Left lung (tissue), 14 donors: ENCODE results near the gene CXCR1. TPM values are rescaled to one million over a fixed set of nuclear protein-coding genes. Genes with fewer than 3 reads are reported as not detected.

Experiments used
- ATAC-seq: fragments of 200-7000 bp; cut with Tn5 transposase; one replicate; pipeline ENCODE4 v1.9.1; 2020; ENCODE audit warnings: moderate library complexity
- DNase-seq, 4 donors: peaks; one replicate each; pipeline ENCODE4 v3.0.0-alpha.2; 2013 to 2020
- H3K27ac ChIP-seq, 2 donors: fragments of 200-600 bp; sonication (generic) in 1 of 2; one replicate each; pipeline versions ENCODE4 v1.5.0 to v1.8.0; 2020 to 2021
- H3K27me3 ChIP-seq, 2 donors: fragments of 200-600 bp; sonication (generic) in 1 of 2; one replicate each; pipeline versions ENCODE4 v1.5.0 to v1.8.0; 2020 to 2021
- H3K36me3 ChIP-seq, 2 donors: fragments of 200-600 bp; sonication (generic) in 1 of 2; one replicate each; pipeline versions ENCODE4 v1.5.0 to v1.8.0; 2020 to 2021
- H3K4me1 ChIP-seq, 2 donors: fragments of 200-600 bp; one replicate each; pipeline ENCODE4 v1.8.0; 2021
- H3K4me3 ChIP-seq, 2 donors: fragments of 200-600 bp; sonication (generic) in 1 of 2; one replicate each; pipeline versions ENCODE4 v1.5.0 to v1.8.0; 2020 to 2021; ENCODE audit warnings: mild to moderate bottlenecking in 1 of 2
- H3K9me3 ChIP-seq, 2 donors: fragments of 200-600 bp; sonication (generic) in 1 of 2; one replicate each; pipeline versions ENCODE4 v1.5.0 to v1.8.0; 2020 to 2021
- intact Hi-C, 2 donors: fragments of 100-400 bp; cut with DNase I; formaldehyde crosslinking; loops; one replicate each; pipeline versions ENCODE4 v1.11.2 to v1.14.2; 2022
- long read RNA-seq, 12 donors: library from polyadenylated mRNA in 2 of 12; unstranded in 2 of 12; transcript quantifications; one replicate each; pipeline ENCODE4 v2.0.0 and lab custom pipeline, GENCODE V29; 2019 to 2026
- polyA plus RNA-seq, 6 donors: library from polyadenylated mRNA; unstranded; fragments of 120-200 nt; gene quantifications; one replicate each; pipeline ENCODE4 v1.2.1, GENCODE V29; 2013; ENCODE audit not compliant: insufficient read length in 6 of 6
- total RNA-seq, 2 donors: library from RNA; stranded (reverse); fragmentation: NEBNext Ultra II Directional; extraction: Animal tissue kit (Norgen Biotek cat#: 25700); gene quantifications; one replicate each; pipeline ENCODE4 v1.2.1, GENCODE V29; 2021
- TF ChIP-seq, protein P1 (sequence below), 2 donors: fragments of 200-600 bp; sonication (generic) in 1 of 2; IDR thresholded peaks; one replicate each; pipeline versions ENCODE4 v1.5.0 to v1.8.0; 2021; ENCODE audit warnings: antibody characterized with exemption in 2 of 2
- donor health status: DM: no; HTN: yes; CAD: no.
- donor health status: DM: no; HTN: no; CAD: no.

Gene CXCR1
- total RNA-seq, result 10 to 100 TPM in 1 of 2 donors, 1 to 10 TPM in 1; 1.7 to 21.0 TPM
- under 1 TPM in 5 of 6 donors, not detected in 1; 0.06 to 0.18 (median 0.07) TPM for polyA plus RNA-seq
- long read RNA-seq, donor 1, result 0 reads
- long read RNA-seq, donor 2, partial matches to known transcripts, result 326 of 613 reads
- long read RNA-seq, donor 2, other reads (novel, unspliced or antisense), result 287 of 613 reads
- long read RNA-seq, donor 3, result 0 reads
- long read RNA-seq, donor 4, partial matches to known transcripts, result 0 of 2 reads
- long read RNA-seq, donor 4, other reads (novel, unspliced or antisense), result 0 of 2 reads
- long read RNA-seq, donor 5, result 0 reads
- long read RNA-seq, donor 6, result 0 reads
- long read RNA-seq, donor 7, result 0 reads
- long read RNA-seq, donor 8, result 0 reads
- long read RNA-seq, donor 9, result 0 reads
- long read RNA-seq, donor 10, transcript CXCR1-201 (2 exons, 2,488 nt), result major isoform, 7 of 8 reads
- long read RNA-seq, donor 10, partial matches to known transcripts, result 0 of 8 reads
- long read RNA-seq, donor 10, other reads (novel, unspliced or antisense), result 1 of 8 reads
- long read RNA-seq, donor 11, result 0 reads
- long read RNA-seq, donor 12, result 0 reads

DNA sequence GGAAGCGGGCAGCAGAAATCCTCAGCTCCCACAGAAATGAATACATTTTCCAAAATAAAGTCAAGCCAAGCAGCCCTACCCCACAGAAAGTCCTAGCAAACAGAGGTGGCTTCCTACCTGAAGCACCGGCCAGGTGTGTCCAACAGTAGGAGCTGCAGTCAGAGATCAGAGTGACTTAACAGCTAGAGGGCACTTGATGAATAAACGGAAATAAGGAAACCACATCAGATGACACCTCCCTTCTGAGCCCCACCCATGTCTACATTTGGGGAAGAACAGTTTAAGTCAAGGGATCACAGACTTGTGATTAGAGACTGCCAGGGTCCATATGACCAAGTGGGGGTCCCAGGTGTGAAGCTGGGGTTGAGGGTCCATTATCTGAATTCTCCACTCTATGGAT lies at the start of gene CXCR1:
Gene CXCR1 (minus strand): TSS at position 172 of the 400 bp plus-strand sequence. CDS start 1,751 bp downstream, outside the sequence.
- ATAC-seq (peak; percentile 74), DNase-seq (no peak)
- H3K27me3 ChIP-seq, result no peaks in the 10 kb centered on the region
- peaks cover 0 to 30% of the 10 kb centered on the region in 2 donors for H3K4me1 ChIP-seq
- TF ChIP-seq, protein P1, sequence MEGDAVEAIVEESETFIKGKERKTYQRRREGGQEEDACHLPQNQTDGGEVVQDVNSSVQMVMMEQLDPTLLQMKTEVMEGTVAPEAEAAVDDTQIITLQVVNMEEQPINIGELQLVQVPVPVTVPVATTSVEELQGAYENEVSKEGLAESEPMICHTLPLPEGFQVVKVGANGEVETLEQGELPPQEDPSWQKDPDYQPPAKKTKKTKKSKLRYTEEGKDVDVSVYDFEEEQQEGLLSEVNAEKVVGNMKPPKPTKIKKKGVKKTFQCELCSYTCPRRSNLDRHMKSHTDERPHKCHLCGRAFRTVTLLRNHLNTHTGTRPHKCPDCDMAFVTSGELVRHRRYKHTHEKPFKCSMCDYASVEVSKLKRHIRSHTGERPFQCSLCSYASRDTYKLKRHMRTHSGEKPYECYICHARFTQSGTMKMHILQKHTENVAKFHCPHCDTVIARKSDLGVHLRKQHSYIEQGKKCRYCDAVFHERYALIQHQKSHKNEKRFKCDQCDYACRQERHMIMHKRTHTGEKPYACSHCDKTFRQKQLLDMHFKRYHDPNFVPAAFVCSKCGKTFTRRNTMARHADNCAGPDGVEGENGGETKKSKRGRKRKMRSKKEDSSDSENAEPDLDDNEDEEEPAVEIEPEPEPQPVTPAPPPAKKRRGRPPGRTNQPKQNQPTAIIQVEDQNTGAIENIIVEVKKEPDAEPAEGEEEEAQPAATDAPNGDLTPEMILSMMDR (IDR thresholded peaks at IDR 0.05), result no peak
- peak within 1 kb of the TSS in 1 of 2 donors; percentile 62 for H3K27ac ChIP-seq
- peak within 1 kb of the TSS in 1 of 2 donors; percentile 34 for H3K4me3 ChIP-seq
- intact Hi-C loops, result no loop called here
- no peaks in the 10 kb centered on the region for H3K9me3 ChIP-seq
- peaks cover 0 to 16% of the 10 kb centered on the region in 2 donors for H3K36me3 ChIP-seq

DNA sequence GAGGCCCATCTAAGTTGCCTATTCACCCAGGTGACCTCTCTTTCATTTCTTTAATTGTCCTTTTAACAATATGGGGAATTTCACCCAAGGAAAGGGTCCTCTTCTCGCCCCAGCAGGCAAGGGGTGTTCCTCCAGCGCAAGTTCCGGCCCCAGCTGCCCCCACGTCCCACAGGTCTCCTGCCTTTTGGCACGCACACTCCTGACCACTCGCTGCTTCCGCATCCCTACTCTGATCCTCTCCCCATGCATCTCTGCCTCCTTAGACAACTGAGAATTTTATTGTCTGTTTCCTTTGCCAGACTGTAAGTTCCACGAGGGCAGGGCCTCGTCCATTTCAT lies 49.5 kb upstream of the CXCR1 start:
- ATAC-seq (no peak), DNase-seq (no peak)
- peak overlapping the region; percentile 95 to 96 for H3K27ac ChIP-seq
- H3K4me3 ChIP-seq, result peak overlapping the region; percentile 91 to 98
- TF ChIP-seq, protein P1 (IDR thresholded peaks at IDR 0.05), result no peak
- intact Hi-C loops, result no loop called here
- peaks cover 27 to 50% of the 10 kb centered on the region in 2 donors for H3K4me1 ChIP-seq
- H3K36me3 ChIP-seq, result peaks cover 0 to 7% of the 10 kb centered on the region in 2 donors
- H3K27me3 ChIP-seq, result no peaks in the 10 kb centered on the region
- H3K9me3 ChIP-seq, result no peaks in the 10 kb centered on the region

DNA sequence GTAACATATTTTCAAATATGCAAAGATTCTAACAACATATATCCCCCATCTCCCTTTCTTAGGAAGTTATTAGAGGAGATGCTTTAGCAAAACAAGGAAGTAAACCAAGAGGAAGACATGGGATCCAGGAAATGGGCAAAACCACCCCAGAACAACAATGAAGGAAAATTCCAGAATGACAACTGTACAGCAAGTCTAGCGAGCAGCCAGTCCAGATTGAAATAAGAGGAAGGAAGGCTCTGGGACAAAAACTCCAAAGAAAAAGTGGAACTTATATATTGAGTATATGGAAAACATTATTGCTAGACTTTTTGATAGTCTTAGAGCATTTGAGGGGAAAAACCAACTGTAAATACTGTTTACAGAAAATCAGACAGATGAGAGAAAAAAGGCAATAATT lies 47.4 kb upstream of the CXCR1 start:
- no peak overlapping the region for H3K27ac ChIP-seq
- TF ChIP-seq, protein P1 (IDR thresholded peaks at IDR 0.05), result no peak
- H3K36me3 ChIP-seq, result no peaks in the 10 kb centered on the region
- peaks cover 0 to 1% of the 10 kb centered on the region in 2 donors for H3K9me3 ChIP-seq
- H3K4me1 ChIP-seq, result peaks cover 8 to 28% of the 10 kb centered on the region in 2 donors
- intact Hi-C loops, result no loop called here
- no peak overlapping the region for H3K4me3 ChIP-seq
- DNase-seq (no peak), ATAC-seq (no peak)
- no peaks in the 10 kb centered on the region for H3K27me3 ChIP-seq

DNA sequence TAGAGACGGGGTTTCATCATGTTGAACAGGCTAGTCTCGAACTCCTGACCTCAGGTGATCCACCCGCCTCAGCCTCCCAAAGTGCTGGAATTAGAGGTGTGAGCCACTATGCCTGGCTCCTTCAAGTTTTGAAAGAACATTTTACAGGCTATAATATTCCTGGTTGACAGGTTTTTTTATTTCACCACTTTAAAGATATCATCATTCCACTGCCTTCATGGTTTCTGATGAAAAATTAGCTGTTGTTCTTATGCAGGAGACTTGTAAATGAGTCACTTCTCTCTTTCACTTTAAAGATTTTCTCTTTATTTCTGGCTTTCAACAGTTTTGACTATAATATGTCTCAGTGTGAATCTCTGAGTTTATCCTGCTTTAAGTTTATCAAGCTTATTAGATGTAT lies 42.3 kb upstream of the CXCR1 start:
- Histone ChIP-seq H3K4me1 (peaks cover 0 to 2% of the 10 kb centered on the region in 2 donors), H3K27me3 (no peaks in the 10 kb centered on the region), H3K9me3 (peaks cover 0 to 4% of the 10 kb centered on the region in 2 donors), H3K27ac (no peak overlapping the region), H3K36me3 (no peaks in the 10 kb centered on the region), H3K4me3 (no peak overlapping the region)
- DNase-seq (no peak), ATAC-seq (no peak)
- TF ChIP-seq, protein P1 (IDR thresholded peaks at IDR 0.05), result no peak
- intact Hi-C loops, result no loop called here

DNA sequence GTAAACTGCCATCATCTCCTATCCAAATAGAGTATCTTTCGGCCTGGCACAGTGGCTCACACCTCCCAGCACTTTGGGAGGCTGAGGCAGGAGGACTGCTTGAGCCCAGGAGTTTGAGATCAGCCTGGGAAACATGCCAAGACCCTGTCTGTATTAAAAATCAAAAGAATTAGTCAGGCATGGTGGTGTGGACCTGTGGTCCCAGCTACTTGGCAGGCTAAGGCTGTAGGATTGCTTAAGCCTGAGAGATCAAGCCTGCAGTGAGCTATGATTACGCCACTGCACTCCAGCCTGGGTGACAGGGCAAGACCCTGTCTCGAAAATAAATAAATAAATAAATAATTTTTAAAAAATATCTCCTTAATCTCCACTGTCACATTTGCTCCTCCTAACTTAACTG lies 35.5 kb upstream of the CXCR1 start:
- Histone ChIP-seq H3K4me1 (no peaks in the 10 kb centered on the region), H3K36me3 (no peaks in the 10 kb centered on the region), H3K27ac (no peak overlapping the region), H3K4me3 (no peak overlapping the region), H3K9me3 (no peaks in the 10 kb centered on the region), H3K27me3 (no peaks in the 10 kb centered on the region)
- intact Hi-C loops, result no loop called here
- TF ChIP-seq, protein P1 (IDR thresholded peaks at IDR 0.05), result no peak
- no peak for DNase-seq
- no peak for ATAC-seq
